Neural progenitor cell (in vitro differentiated cells): ENCODE data around the gene PLD4.

Experiments used
- EZH2 ChIP-seq: fragments of 200-600 bp; sonication (generic); IDR thresholded peaks from 2 replicates; pipeline ENCODE4 v1.6.1; 2017; ENCODE audit warnings: antibody characterized with exemption, mild to moderate bottlenecking, moderate library complexity
- TF ChIP-seq, protein P1 (sequence below): fragments of 200-600 bp; sonication (generic); IDR thresholded peaks from 2 replicates; pipeline ENCODE4 v1.5.1; 2017; ENCODE audit warnings: antibody characterized with exemption, mild to moderate bottlenecking

DNA sequence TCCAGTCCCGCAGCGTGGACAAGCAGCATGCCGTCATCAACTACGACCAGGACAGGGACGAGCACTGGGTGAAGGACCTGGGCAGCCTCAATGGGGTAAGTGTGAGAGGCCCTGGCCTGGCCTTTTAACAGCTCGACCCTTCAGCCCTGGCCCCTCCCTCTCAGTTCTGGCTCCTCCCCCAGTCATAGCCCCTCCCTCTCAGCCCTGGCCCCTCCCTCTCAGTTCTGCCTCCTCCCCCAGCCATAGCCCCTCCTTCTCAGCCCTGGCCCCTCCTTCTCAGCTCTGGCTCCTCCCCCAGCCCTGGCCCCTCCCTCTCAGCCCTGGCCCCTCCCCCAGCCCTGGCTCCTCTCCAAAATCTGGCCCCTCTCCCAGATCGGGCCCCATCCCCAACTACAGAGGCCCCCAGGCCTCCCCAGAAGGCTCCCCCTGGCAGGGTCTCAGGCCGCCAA lies 48.4 kb upstream of the PLD4 start:
- TF ChIP-seq, protein P1, sequence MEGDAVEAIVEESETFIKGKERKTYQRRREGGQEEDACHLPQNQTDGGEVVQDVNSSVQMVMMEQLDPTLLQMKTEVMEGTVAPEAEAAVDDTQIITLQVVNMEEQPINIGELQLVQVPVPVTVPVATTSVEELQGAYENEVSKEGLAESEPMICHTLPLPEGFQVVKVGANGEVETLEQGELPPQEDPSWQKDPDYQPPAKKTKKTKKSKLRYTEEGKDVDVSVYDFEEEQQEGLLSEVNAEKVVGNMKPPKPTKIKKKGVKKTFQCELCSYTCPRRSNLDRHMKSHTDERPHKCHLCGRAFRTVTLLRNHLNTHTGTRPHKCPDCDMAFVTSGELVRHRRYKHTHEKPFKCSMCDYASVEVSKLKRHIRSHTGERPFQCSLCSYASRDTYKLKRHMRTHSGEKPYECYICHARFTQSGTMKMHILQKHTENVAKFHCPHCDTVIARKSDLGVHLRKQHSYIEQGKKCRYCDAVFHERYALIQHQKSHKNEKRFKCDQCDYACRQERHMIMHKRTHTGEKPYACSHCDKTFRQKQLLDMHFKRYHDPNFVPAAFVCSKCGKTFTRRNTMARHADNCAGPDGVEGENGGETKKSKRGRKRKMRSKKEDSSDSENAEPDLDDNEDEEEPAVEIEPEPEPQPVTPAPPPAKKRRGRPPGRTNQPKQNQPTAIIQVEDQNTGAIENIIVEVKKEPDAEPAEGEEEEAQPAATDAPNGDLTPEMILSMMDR = no peak
- TF ChIP-seq EZH2 = no peak
